ENCODE results near the gene PIN4.
A peak's percentile ranks its signal among the peaks of the same experiment; 100 is the strongest.
"Not testable (repeated sequence)": the region's sequence is repeated elsewhere in the genome, so short reads cannot be mapped to it uniquely, and the experiment has no call there.

The PIN4 gene

DNA sequence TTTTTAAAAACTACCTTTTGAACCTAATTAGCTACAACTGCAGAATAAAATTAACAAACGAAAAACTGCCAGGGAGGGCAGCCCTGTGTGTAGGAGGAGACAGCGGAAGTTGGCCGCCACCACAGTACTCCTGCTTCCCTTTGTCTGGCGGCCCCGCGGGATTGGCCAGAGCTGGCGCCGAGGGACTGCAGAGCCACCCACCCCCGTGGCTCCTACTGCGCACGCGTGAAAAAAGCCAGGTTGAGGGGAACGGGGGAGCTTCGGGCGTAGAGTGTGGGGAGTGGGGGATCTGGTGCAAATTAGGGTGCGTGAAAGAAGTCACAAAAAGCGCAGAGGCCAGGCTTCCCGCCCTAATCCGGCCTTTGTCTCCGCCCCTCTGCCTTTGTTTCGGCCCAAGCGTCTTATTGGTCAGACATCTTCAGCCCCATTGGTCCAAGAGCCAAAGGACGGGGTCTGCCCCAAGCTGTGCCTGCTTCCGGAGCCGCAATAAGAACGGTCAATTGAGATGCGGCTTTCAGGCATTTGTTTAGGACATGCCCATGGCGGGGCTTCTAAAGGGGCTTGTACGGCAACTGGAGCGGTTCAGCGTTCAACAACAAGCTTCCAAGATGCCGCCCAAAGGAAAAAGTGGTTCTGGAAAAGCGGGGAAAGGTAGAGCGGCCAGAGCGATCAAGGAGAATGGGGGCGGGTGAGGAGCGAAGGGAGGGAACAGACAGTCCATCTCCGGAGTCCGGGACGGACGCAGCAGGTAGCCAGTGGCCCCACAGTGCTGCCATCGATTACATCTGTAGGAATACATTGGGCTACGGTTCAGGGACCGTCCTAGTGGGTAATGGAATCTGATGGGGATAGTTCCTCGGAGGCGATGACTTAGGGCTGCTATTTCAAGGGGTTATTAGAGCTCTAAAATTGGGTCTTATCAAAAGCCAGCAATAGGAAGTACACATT is at the start of gene PIN4:
PIN4 (plus strand) TSS at position 580 of the 948 bp plus-strand sequence; CDS start at position 609, 29 bp downstream.
- DNase-seq (ENCODE audit: insufficient read length, low spot score) (peak; percentile 97), FAIRE-seq (peak; percentile 93)

GRCh38 chrX:72132456-72132855 is 49.1 kb upstream of the PIN4 start:
- DNase-seq (ENCODE audit: insufficient read length, low spot score) (no peak), FAIRE-seq (no peak)

DNA sequence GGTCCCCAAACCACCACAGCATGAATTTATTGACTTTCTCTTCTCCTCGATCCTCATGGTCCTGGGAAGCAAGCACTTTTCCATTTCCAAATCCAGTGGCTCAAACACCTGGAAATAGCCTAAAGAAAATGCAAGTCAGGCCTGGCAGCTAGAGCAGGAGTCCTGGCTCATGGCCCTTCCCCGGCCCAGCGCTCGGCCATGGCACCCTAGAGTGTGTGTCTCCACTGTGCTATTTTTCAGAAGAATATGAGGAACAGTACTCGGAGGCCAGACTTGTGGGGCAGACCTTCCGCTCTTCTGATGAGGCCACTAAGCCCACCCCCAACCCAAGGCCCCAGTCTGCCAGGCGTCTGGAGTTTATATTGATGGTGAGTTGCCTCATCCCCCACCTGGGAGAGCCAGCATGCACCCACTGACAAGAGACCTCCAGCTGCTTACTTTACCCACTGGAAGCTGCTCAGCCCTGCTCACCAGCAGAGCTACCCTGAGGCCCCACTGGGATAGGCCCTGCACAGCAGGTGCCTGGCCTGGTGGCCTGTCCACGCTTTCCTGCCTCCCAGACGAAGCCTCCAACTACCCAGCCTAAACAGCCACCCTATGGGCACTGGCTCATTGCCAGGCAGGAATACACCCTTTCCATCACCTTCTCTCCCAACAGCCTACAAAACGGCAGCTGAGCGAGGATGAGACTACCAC is 47.6 kb upstream of the PIN4 start:
- FAIRE-seq, result no peak
- DNase-seq (ENCODE audit: insufficient read length, low spot score), result no peak

DNA sequence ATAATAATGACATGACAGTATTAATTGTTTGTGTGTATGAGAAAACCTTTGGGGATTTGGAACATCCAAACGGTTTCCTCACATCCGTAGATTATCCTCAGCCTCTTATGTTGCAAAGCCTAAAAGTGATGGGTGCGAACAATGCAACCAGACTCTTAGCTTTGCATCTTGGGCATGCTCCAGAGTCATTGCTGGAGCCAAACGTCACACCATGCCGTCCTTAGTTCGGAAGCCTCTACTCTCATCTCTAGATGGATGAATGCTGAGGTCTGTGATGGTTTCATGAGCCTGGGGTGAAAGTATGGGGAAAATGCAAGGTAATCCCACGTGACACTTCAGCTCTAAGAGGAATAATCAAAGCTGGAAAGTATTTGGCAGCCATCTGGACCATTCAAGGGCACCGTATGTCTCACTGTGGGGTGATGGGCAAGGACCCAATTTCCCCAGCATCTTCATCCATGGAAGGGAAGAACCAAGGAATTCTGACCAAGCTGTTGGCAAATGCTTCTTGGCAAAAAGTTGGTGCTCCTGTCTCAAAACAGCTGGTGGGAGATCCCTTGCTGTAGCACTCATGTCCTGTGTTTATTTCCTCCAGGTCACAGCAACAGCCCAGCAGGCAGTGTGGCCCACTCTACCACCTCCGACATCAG is 43.6 kb upstream of the PIN4 start:
- FAIRE-seq, result no peak
- DNase-seq (ENCODE audit: insufficient read length, low spot score), result no peak

GRCh38 chrX:72139538-72139937 is 42.0 kb upstream of the PIN4 start:
- FAIRE-seq (no peak), DNase-seq (ENCODE audit: insufficient read length, low spot score) (no peak)

- no peak for FAIRE-seq
Measured at GRCh38 chrX:72141372-72142004, 40.1 kb upstream of the PIN4 start.

GRCh38 chrX:72142094-72142793 is 39.3 kb upstream of the PIN4 start:
- DNase-seq (ENCODE audit: insufficient read length, low spot score), result no peak

More at GRCh38 chrX:72141372-72142004, 40.1 kb upstream of the PIN4 start:
- no peak for DNase-seq (ENCODE audit: insufficient read length, low spot score)

DNA sequence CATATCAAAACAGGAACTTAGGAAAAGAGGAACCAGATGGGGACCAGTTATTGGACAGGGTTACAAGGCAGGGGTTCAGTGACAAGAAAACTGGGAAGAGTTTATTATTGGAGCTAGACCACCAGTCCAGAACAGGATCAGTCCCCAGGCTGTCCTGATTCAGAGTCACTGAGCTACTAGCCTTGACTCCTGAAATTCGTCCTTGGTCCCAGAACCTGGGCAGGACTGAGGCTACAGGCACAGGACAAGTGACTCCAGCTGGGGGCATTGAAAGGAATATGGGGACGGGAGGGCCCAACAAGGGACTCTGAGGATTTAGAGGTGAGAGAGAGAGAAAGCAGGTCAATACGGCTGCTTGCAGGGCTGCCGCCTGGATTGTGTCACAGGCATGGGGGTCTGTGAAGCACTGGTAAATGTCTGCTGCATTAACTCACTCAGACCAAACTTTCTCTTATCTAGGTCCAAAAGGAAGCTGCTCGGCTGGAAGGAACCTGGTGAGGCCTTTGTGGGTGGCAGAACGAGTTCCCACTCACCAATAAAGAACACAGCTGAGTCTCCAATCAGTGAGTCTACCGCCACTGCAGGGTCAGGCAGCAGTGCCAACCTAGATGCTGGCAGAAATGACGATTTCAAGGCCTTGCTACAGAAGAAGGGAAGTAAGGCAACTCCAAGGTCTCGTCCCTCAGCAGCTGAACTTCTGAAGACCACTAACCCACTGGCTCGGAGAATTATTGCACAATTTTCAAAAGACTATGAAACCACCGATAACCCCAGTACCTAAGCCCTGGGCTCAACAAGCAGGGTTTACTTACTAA is 38.6 kb upstream of the PIN4 start:
- no peak for FAIRE-seq
- no peak for DNase-seq (ENCODE audit: insufficient read length, low spot score)

More at GRCh38 chrX:72142094-72142793, 39.3 kb upstream of the PIN4 start:
- FAIRE-seq, result no peak

- FAIRE-seq, result no peak
- DNase-seq (ENCODE audit: insufficient read length, low spot score), result no peak
Measured at GRCh38 chrX:72143609-72143907, 38.0 kb upstream of the PIN4 start.

DNA sequence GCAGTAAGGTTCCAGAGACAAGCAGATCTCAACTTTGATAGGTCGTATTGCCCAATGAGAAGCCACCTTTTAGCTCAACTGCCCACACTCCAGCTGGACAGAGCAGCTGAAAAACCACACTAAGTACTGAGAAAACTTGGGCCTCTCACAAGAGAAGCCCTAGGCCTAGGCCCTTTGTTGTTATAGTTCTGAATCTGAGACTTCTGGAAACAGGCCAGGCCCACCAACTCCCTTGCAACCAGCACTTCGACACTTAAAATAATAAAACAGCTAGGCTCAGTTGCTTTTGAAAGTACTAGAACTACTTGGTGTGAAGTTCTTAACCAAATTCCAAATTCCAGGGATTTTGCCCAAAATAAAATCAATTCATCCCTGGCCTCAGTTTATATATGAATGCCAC is 36.4 kb upstream of the PIN4 start:
- DNase-seq (ENCODE audit: insufficient read length, low spot score) (no peak), FAIRE-seq (no peak)

- DNase-seq (ENCODE audit: insufficient read length, low spot score) (no peak), FAIRE-seq (peak; percentile 23)
Measured at GRCh38 chrX:72146527-72146926, 35.0 kb upstream of the PIN4 start.

GRCh38 chrX:72158773-72159172 is 22.8 kb upstream of the PIN4 start:
- FAIRE-seq, result peak; percentile 23

DNA sequence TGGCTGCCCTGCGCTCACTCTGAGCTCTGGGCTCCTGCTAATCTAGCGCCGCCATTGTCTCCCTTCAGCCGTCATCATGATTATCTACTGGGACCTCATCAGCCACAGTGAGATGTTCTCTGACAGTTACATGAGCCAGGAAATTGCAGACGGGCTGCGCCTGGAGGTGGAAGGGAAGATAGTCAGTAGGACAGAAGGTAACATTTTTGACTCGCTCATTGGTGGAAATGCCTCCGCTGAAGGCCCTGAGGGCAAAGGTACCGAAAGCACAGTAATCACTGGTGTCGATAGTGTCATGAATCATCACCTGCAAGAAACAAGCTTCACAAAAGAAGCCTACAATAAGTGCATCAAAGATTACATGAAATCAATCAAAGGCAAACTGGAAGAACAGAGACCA is 21.8 kb upstream of the PIN4 start:
- FAIRE-seq (no peak), DNase-seq (ENCODE audit: insufficient read length, low spot score) (no peak)

More at GRCh38 chrX:72158773-72159172, 22.8 kb upstream of the PIN4 start:
- no peak for DNase-seq (ENCODE audit: insufficient read length, low spot score)

DNA sequence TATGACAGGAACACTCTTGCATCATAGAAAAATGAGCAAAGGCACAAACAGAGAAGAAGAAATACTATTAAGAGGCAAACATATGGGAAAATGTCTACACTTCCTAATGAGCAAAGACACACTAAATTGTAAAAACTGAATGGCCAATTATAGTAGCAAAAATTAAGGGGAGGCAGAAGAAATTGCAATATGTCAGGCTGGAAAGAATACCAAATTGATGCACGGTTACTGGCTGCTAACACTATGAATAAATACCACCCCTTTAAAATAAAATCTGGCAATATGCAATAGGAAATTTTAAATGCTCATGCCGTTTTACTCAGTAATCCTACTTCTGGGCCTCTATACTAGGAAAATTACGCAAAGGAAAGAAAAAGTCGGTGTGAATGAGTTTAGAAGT is 16.0 kb upstream of the PIN4 start:
- DNase-seq (ENCODE audit: insufficient read length, low spot score), result no peak

DNA sequence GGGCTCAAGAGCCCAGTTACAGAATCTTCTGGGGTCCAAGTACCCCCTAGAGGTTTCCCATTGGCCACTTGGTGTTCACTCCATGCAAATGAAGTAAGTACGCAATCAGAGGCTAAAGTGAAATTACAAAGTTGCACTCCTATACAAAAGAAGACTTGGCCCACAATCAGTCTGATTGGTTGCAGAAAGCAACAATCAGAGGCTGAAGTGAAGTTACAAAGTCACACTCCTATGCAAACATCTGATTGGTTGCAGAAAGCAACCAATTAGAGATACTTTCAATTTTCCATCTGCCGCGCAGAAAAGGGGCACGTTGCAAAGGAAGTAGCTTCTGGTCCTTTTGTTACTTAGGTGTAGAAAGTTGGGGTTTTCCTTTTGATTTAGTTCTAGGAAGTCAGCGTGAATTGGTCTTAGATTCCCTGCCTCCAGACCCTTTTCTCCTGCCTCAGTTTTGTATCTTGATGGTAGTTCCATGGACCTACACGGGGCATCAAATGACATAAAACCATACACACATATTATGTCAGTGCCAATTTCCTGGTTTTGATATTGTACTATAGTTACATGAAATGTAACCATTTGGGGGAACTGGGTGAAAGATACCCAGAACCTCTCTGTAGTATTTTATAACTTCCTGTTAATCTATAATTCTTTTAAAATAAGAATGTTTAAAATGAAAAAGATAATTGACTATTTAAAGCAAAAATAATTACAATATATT is 12.4 kb upstream of the PIN4 start:
- FAIRE-seq, result no peak
- no peak for DNase-seq (ENCODE audit: insufficient read length, low spot score)

More for the DNA sequence above, 16.0 kb upstream of the PIN4 start:
- no peak for FAIRE-seq

DNA sequence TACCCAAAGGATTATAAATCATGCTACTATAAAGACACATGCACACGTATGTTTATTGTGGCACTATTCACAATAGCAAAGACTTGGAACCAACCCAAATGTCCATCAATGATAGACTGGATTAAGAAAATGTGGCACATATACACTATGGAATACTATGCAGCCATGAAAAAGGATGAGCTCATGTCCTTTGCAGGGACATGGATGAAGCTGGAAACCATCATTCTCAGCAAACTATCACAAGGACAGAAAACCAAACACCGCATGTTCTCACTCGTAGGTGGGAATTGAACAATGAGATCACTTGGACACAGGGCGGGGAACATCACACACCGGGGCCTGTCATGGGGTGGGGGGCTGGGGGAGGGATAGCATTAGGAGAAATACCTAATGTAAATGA is 5.3 kb upstream of the PIN4 start:
- not testable (repeated sequence) for DNase-seq (ENCODE audit: insufficient read length, low spot score); FAIRE-seq

DNA sequence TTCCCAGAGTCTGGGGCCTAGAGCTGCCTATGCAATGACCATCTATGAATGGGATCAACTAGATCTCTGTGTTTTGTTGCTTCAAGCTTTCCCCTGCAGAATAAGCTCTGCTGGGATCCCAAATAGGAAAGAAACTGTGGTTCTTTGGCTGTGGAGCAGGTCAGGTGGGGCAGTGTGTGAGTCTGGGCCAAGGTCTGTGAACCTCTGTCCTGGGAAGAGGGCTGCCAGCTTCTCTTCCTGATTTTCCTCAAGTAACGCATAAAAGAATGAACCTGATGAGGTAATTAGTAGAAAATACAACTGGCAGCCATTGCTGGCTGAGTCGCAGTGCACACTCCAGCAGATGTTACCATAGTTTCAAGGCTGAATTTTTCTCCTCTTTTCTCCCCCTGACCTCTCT is 4.6 kb upstream of the PIN4 start:
- DNase-seq (ENCODE audit: insufficient read length, low spot score) (no peak), FAIRE-seq (no peak)

- DNase-seq (ENCODE audit: insufficient read length, low spot score) (no peak), FAIRE-seq (no peak)
Measured at GRCh38 chrX:72180539-72180938, 1.0 kb upstream of the PIN4 start.

GRCh38 chrX:72182924-72183323 is 1.4 kb downstream of the PIN4 start:
- no peak for DNase-seq (ENCODE audit: insufficient read length, low spot score)

More at GRCh38 chrX:72182924-72183323, 1.4 kb downstream of the PIN4 start:
- FAIRE-seq, result no peak
